ENCODE results near the gene DNAAF8. TPM values are rescaled to one million over a fixed set of nuclear protein-coding genes. Genes with fewer than 3 reads are reported as not detected.

Gene DNAAF8
- total and polyA plus RNA-seq, 2 donors (not counting 3 experiments of a cell fraction or from before 2014, with no cell fraction given): 0.58 to 1.0 TPM

DNA sequence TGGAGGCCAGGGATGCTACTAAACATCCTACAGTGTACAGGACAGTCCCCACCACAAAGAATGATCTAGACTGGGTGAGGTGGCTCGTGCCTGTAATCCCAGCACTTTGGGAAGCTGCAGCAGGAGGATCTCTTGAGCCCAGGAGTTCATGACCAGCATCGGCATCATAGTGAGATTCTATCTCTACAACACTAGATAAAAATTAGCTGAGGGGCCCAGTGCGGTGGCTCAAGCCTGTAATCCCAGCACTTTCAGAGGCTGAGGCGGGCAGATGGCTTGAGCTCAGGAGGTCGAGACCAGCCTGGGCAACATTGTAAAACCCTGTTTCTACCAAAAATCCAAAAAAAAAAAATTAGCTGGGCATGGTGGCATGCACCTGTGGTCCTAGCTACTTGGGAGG lies 38.0 kb downstream of the DNAAF8 start:
- BruUV-seq (replicated peaks): no TSS peak
- no peak overlapping the region for H3K27ac ChIP-seq (ENCODE audit: insufficient read depth, low read depth, low read length)
- H3K4me1 ChIP-seq (ENCODE audit: control insufficient read depth, extremely low read depth, insufficient read depth, low read length): peaks cover 8% of the 10 kb centered on the region
- no peak for TF ChIP-seq POLR2A (IDR thresholded peaks at IDR 0.05; ENCODE audit: low read depth, low read length)
- TF ChIP-seq MYC (IDR thresholded peaks at IDR 0.05; ENCODE audit: low read depth, low read length): no peak
- TF ChIP-seq GATA2 (IDR thresholded peaks at IDR 0.05; ENCODE audit: insufficient read depth, insufficient read length, low read depth, low read length): no peak
- no peak for TF ChIP-seq EZH2 (IDR thresholded peaks at IDR 0.05; ENCODE audit: borderline replicate concordance, low read depth, low read length, severe bottlenecking)
- TF ChIP-seq POLR2AphosphoS5 (IDR thresholded peaks at IDR 0.05; ENCODE audit: insufficient read depth, low read depth, low read length): no peak
- no peak for TF ChIP-seq CTCF (IDR thresholded peaks at IDR 0.05; ENCODE audit: extremely low read depth in 1 of 2, insufficient read depth in 1 of 2, low read depth in 1 of 2, low read length in 2 of 2)
- no peak for TF ChIP-seq JUN (IDR thresholded peaks at IDR 0.05; ENCODE audit: borderline replicate concordance, insufficient read depth, insufficient read length, low read depth)
- TF ChIP-seq FOS (IDR thresholded peaks at IDR 0.05; ENCODE audit: borderline replicate concordance, insufficient read depth, low read length): no peak
- TF ChIP-seq, protein P1, sequence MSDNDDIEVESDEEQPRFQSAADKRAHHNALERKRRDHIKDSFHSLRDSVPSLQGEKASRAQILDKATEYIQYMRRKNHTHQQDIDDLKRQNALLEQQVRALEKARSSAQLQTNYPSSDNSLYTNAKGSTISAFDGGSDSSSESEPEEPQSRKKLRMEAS (IDR thresholded peaks at IDR 0.05; ENCODE audit: insufficient read depth, insufficient read length): no peak
- H3K9me3 ChIP-seq (replicated peaks; ENCODE audit: control insufficient read depth, insufficient read depth, low read length): no peaks in the 10 kb centered on the region
- no peak overlapping the region for H2AFZ ChIP-seq (ENCODE audit: low read depth, low read length)
- no peaks in the 10 kb centered on the region for H4K20me1 ChIP-seq (replicated peaks; ENCODE audit: control insufficient read depth, extremely low read depth, insufficient read depth, low read length)
- no peak overlapping the region for H3K9ac ChIP-seq (replicated peaks; ENCODE audit: extremely low read depth, insufficient read depth, low read length)
- dilution Hi-C loops (cut with MboI; ENCODE audit: extremely low pct_ligation_motif_present, low sequenced_read_pairs) (no loop called here), intact Hi-C loops (cut with micrococcal nuclease) (no loop called here)
- no peaks in the 10 kb centered on the region for H3K27me3 ChIP-seq (ENCODE audit: control insufficient read depth in 2 of 2, insufficient read depth in 2 of 2, low read length in 2 of 2)
- H3K4me3 ChIP-seq (replicated peaks in 1 of 3; ENCODE audit: insufficient read depth in 1 of 3, low read depth in 1 of 3, low read length in 3 of 3): no peak overlapping the region
- no peak for FAIRE-seq
- POLR2A ChIA-PET: no interaction called here
- no peaks in the 10 kb centered on the region for H3K79me2 ChIP-seq (ENCODE audit: control insufficient read depth, insufficient read depth, low read length)
- H3K9me1 ChIP-seq (replicated peaks; ENCODE audit: control insufficient read depth, extremely low read depth, insufficient read depth, low read length): no peaks in the 10 kb centered on the region
- H3K36me3 ChIP-seq (ENCODE audit: control insufficient read depth in 2 of 2, extremely low read depth in 1 of 2, insufficient read depth in 2 of 2, low read length in 2 of 2): no peaks in the 10 kb centered on the region
- no peak overlapping the region for H3K4me2 ChIP-seq (ENCODE audit: insufficient read depth, low read length)
- no peak for DNase-seq (ENCODE audit: low read depth, low spot score)
- CTCF ChIA-PET: interaction anchor here (0.7 kb wide), 1 partner anchor 271 kb away, joined by 3 read pairs; no protein-coding TSS in a partner anchor

Measured in endothelial cell of umbilical vein (primary cell).